Endothelial cell of umbilical vein (primary cell): Measurements from ENCODE around the gene BCCIP. TPM values are rescaled to one million over a fixed set of nuclear protein-coding genes. Genes with fewer than 3 reads are reported as not detected.

Source experiments
- BruUV-seq: library from RNA; stranded (reverse); fragments of 400-500 nt; replicated peaks from 2 replicates; lab custom pipeline; 2021; lab: Mats Ljungman, UMichigan
- CTCF ChIA-PET: fragments of 300-600, 350-600 bp; sonication (Branson Sonifier 250); formaldehyde crosslinking; loops from one replicate; lab custom pipeline; 2021; ENCODE audit warnings: antibody characterized with exemption, inconsistent platforms; lab: Charles Lee
- POLR2A ChIA-PET: fragments of 300-600, 350-600 bp; sonication (Branson Sonifier 250); formaldehyde crosslinking; loops from one replicate; lab custom pipeline; 2021; ENCODE audit warnings: antibody characterized with exemption, inconsistent platforms; lab: Charles Lee
- DNase-seq: peaks from one replicate; pipeline ENCODE4 v3.0.0-alpha.2; 2011; ENCODE audit warnings: low read depth, low spot score
- FAIRE-seq: peaks from 2 replicates; lab custom pipeline; 2011; peaks lifted over from hg19 to GRCh38; lab: Jason Lieb, UNC
- H2AFZ ChIP-seq: 2 replicates; pipeline ENCODE4 v1.6.0; 2012; ENCODE audit warnings: low read depth, low read length, control low read depth, inconsistent platforms
- H3K27ac ChIP-seq: 2 replicates; pipeline ENCODE4 v1.5.1; 2011; ENCODE audit warnings: low read depth, mild to moderate bottlenecking, control low read depth, low read length, moderate library complexity; ENCODE audit not compliant: insufficient read depth
- H3K27me3 ChIP-seq, 2 experiments: 2 replicates each; pipeline versions ENCODE4 v1.6.0 to v1.6.1; 2011; ENCODE audit warnings: low read length in 2 of 2, mixed read lengths in 1 of 2; ENCODE audit not compliant: control insufficient read depth in 2 of 2, insufficient read depth in 2 of 2
- H3K36me3 ChIP-seq, 2 experiments: 2 replicates in 1 of 2; 3 replicates in 1 of 2; pipeline ENCODE4 v1.5.1; 2011; ENCODE audit warnings: low read length in 2 of 2, mild to moderate bottlenecking in 1 of 2, moderate library complexity in 1 of 2; ENCODE audit not compliant: control insufficient read depth in 2 of 2, insufficient read depth in 2 of 2; ENCODE audit errors: extremely low read depth in 1 of 2
- H3K4me1 ChIP-seq: 3 replicates; pipeline ENCODE4 v1.5.1; 2011; ENCODE audit warnings: mild to moderate bottlenecking, low read length; ENCODE audit not compliant: control insufficient read depth, insufficient read depth; ENCODE audit errors: extremely low read depth
- H3K4me2 ChIP-seq: 2 replicates; pipeline ENCODE4 v1.6.1; 2011; ENCODE audit warnings: low read length, control low read depth, mixed read lengths; ENCODE audit not compliant: insufficient read depth
- H3K4me3 ChIP-seq, 3 experiments: fragments of 200-600 bp in 1 of 3; sonication (generic), shearing (Covaris generic) in 1 of 3; replicated peaks in 1 of 3; 2 replicates each; pipeline ENCODE4 v1.5.1; 2011 to 2016; ENCODE audit warnings: control low read depth in 3 of 3, low read length in 3 of 3, mild to moderate bottlenecking in 2 of 3, inconsistent platforms in 1 of 3, low read depth in 1 of 3, moderate library complexity in 1 of 3; ENCODE audit not compliant: insufficient read depth in 1 of 3
- H3K79me2 ChIP-seq: 2 replicates; pipeline ENCODE4 v1.6.0; 2012; ENCODE audit warnings: low read length, inconsistent platforms; ENCODE audit not compliant: control insufficient read depth, insufficient read depth
- H3K9ac ChIP-seq: replicated peaks from 2 replicates; pipeline ENCODE3; 2011; ENCODE audit warnings: low read length, control low read depth; ENCODE audit not compliant: insufficient read depth; ENCODE audit errors: extremely low read depth
- H3K9me1 ChIP-seq: replicated peaks from 3 replicates; pipeline ENCODE4 v1.6.0; 2011; ENCODE audit warnings: mild to moderate bottlenecking, low read length; ENCODE audit not compliant: control insufficient read depth, insufficient read depth; ENCODE audit errors: extremely low read depth
- H3K9me3 ChIP-seq: replicated peaks from 2 replicates; pipeline ENCODE4 v1.5.1; 2012; ENCODE audit warnings: low read length, inconsistent platforms; ENCODE audit not compliant: control insufficient read depth, insufficient read depth
- H4K20me1 ChIP-seq: replicated peaks from 2 replicates; pipeline ENCODE3; 2011; ENCODE audit warnings: mild to moderate bottlenecking, low read length; ENCODE audit not compliant: control insufficient read depth, insufficient read depth; ENCODE audit errors: extremely low read depth
- CTCF ChIP-seq, 2 donors: IDR thresholded peaks; 1 replicate in 1 of 2; 2 replicates in 1 of 2; pipeline ENCODE4 v1.5.1; 2011; ENCODE audit warnings: low read length in 2 of 2, mild to moderate bottlenecking in 2 of 2, moderate library complexity in 2 of 2, control low read depth in 1 of 2, inconsistent platforms in 1 of 2, low read depth in 1 of 2; ENCODE audit not compliant: insufficient read depth in 1 of 2; ENCODE audit errors: extremely low read depth in 1 of 2
- EZH2 ChIP-seq: IDR thresholded peaks from 2 replicates; pipeline ENCODE4 v1.6.1; 2012; ENCODE audit warnings: borderline replicate concordance, low read depth, mild to moderate bottlenecking, moderate library complexity, low read length, inconsistent platforms; ENCODE audit not compliant: severe bottlenecking
- FOS ChIP-seq: IDR thresholded peaks from 2 replicates; pipeline ENCODE4 v1.6.1; 2011; ENCODE audit warnings: mild to moderate bottlenecking, low read length, moderate library complexity, borderline replicate concordance; ENCODE audit not compliant: insufficient read depth
- GATA2 ChIP-seq: IDR thresholded peaks from 2 replicates; pipeline ENCODE4 v1.7.0; 2011; ENCODE audit warnings: low read depth, mild to moderate bottlenecking, moderate library complexity, mixed read lengths, low read length; ENCODE audit not compliant: insufficient read length, insufficient read depth
- JUN ChIP-seq: IDR thresholded peaks from 2 replicates; pipeline ENCODE4 v1.6.1; 2011; ENCODE audit warnings: borderline replicate concordance, low read depth; ENCODE audit not compliant: insufficient read length, insufficient read depth
- MAX ChIP-seq: IDR thresholded peaks from 2 replicates; pipeline ENCODE4 v1.6.1; 2011; ENCODE audit not compliant: insufficient read depth, insufficient read length
- MYC ChIP-seq: IDR thresholded peaks from one replicate; pipeline ENCODE4 v1.6.1; 2011; ENCODE audit warnings: mild to moderate bottlenecking, low read depth, low read length
- POLR2A ChIP-seq: IDR thresholded peaks from 2 replicates; pipeline ENCODE4 v1.6.1; 2012; ENCODE audit warnings: low read depth, mild to moderate bottlenecking, control low read depth, low read length
- POLR2AphosphoS5 ChIP-seq: IDR thresholded peaks from 2 replicates; pipeline ENCODE4 v1.6.1; 2012; ENCODE audit warnings: low read depth, mild to moderate bottlenecking, control low read depth, low read length, moderate library complexity; ENCODE audit not compliant: insufficient read depth
- dilution Hi-C: fragments of 300-500 bp; cut with MboI; formaldehyde crosslinking; loops from one replicate; pipeline ENCODE4 v1.15.0; 2019; ENCODE audit warnings: low sequenced_read_pairs; ENCODE audit not compliant: extremely low pct_ligation_motif_present
- intact Hi-C: fragments of 100-400 bp; cut with micrococcal nuclease; formaldehyde crosslinking; loops from one replicate; pipeline ENCODE4 v1.10.0; 2022
- polyA plus RNA-seq, 4 experiments: library from polyadenylated mRNA; depleted of rRNA in 3 of 4; stranded (reverse) in 3 of 4; unstranded in 1 of 4; fragments of >200 nt; gene quantifications; 2 replicates each; pipeline versions ENCODE4 v1.2.1 to v1.2.3, GENCODE V29; 2011 to 2012; ENCODE audit warnings: missing spikeins in 1 of 4
- total RNA-seq: library from RNA; stranded (reverse); gene quantifications from 2 replicates; pipeline ENCODE4 v1.2.3, GENCODE V29; 2021

Gene BCCIP
- total and polyA plus RNA-seq, 2 donors (not counting 3 experiments of a cell fraction or from before 2014, with no cell fraction given) = 14.5 to 73.5 TPM

- POLR2A ChIA-PET = no interaction called here
- BruUV-seq = no TSS peak
- intact Hi-C loops (no loop called here), dilution Hi-C loops (no loop called here)
- Histone ChIP-seq H3K4me1 (no peaks in the 10 kb centered on the region), H3K79me2 (no peaks in the 10 kb centered on the region), H3K27me3 (no peaks in the 10 kb centered on the region), H3K4me3 (no peak overlapping the region), H2AFZ (no peak overlapping the region), H3K36me3 (peaks cover 2 to 26% of the 10 kb centered on the region in 2 experiments), H3K9me3 (no peaks in the 10 kb centered on the region), H4K20me1 (no peaks in the 10 kb centered on the region), H3K9ac (no peak overlapping the region), H3K9me1 (no peaks in the 10 kb centered on the region), H3K27ac (no peak overlapping the region), H3K4me2 (no peak overlapping the region)
- DNase-seq = no peak
- CTCF ChIA-PET = no interaction called here
- TF ChIP-seq EZH2 (no peak), MAX (no peak), CTCF (IDR thresholded peaks at IDR 0.05; ENCODE audit: extremely low read depth in 1 of 2, insufficient read depth in 1 of 2, low read depth in 1 of 2, low read length in 2 of 2) (no peak), JUN (no peak), MYC (no peak), FOS (no peak), GATA2 (no peak), POLR2AphosphoS5 (no peak), POLR2A (no peak)
- no peak for FAIRE-seq
Measured at GRCh38 chr10:125792342-125793300, 30.7 kb upstream of the BCCIP start.
